H7 (cell line): ENCODE data around the gene STAMBPL1. TPM values are rescaled to one million over a fixed set of nuclear protein-coding genes. Genes with fewer than 3 reads are reported as not detected.

Experiments
- DNase-seq: peaks from one replicate; pipeline ENCODE4 v3.0.0; 2012
- H3K27me3 ChIP-seq: 2 replicates; pipeline ENCODE4 v1.6.0; 2011; ENCODE audit warnings: mild to moderate bottlenecking, low read length; ENCODE audit not compliant: control insufficient read depth, insufficient read depth
- H3K36me3 ChIP-seq: replicated peaks from 2 replicates; pipeline ENCODE4 v1.5.1; 2011; ENCODE audit warnings: low read length; ENCODE audit not compliant: control insufficient read depth, insufficient read depth
- H3K4me3 ChIP-seq: 2 replicates; pipeline ENCODE4 v1.5.1; 2011; ENCODE audit warnings: low read depth, mild to moderate bottlenecking, control low read depth, low read length, moderate library complexity; ENCODE audit not compliant: insufficient read depth
- total RNA-seq: library from RNA; depleted of rRNA; stranded (reverse); fragments of >200 nt; shearing (Covaris generic); gene quantifications from 2 replicates; pipeline ENCODE4 v1.2.3, GENCODE V29; 2014

STAMBPL1 gene
- total RNA-seq, 1 experiment from 2014 or later: 2.3 TPM

- no peaks in the 10 kb centered on the region; the same call in 1 of the 2 replicates for H3K27me3 ChIP-seq
- no peak for DNase-seq
- no peaks in the 10 kb centered on the region for H3K36me3 ChIP-seq
- no peak overlapping the region for H3K4me3 ChIP-seq
Measured at GRCh38 chr10:88843171-88843570, 36.9 kb upstream of the STAMBPL1 start.

GRCh38 chr10:88848499-88848898, 31.5 kb upstream of the STAMBPL1 start:
- Histone ChIP-seq H3K4me3 (no peak overlapping the region), H3K36me3 (no peaks in the 10 kb centered on the region), H3K27me3 (no peaks in the 10 kb centered on the region)
- no peak for DNase-seq

- no peak overlapping the region for H3K4me3 ChIP-seq
- DNase-seq: no peak
- H3K36me3 ChIP-seq: no peaks in the 10 kb centered on the region
- no peaks in the 10 kb centered on the region for H3K27me3 ChIP-seq
Measured at GRCh38 chr10:88849234-88849633, 30.8 kb upstream of the STAMBPL1 start.

GRCh38 chr10:88850712-88851111, 29.3 kb upstream of the STAMBPL1 start:
- Histone ChIP-seq H3K36me3 (no peaks in the 10 kb centered on the region), H3K27me3 (no peaks in the 10 kb centered on the region), H3K4me3 (no peak overlapping the region)
- no peak for DNase-seq

GRCh38 chr10:88851706-88852105, 28.3 kb upstream of the STAMBPL1 start, which contains the start of gene ANKRD22:
TSS of gene ANKRD22 (minus strand) at chr10:88851844. CDS start at chr10:88851607, 237 bp downstream.
- Histone ChIP-seq H3K4me3 (no peak within 1 kb of the TSS), H3K27me3 (no peaks in the 10 kb centered on the region), H3K36me3 (no peaks in the 10 kb centered on the region)
- DNase-seq: no peak

GRCh38 chr10:88852327-88852726, 27.7 kb upstream of the STAMBPL1 start:
- Histone ChIP-seq H3K36me3 (no peaks in the 10 kb centered on the region), H3K4me3 (no peak overlapping the region), H3K27me3 (no peaks in the 10 kb centered on the region)
- no peak for DNase-seq

GRCh38 chr10:88853155-88853881, 26.7 kb upstream of the STAMBPL1 start:
- H3K4me3 ChIP-seq: no peak overlapping the region
- no peaks in the 10 kb centered on the region for H3K27me3 ChIP-seq
- no peak for DNase-seq
- H3K36me3 ChIP-seq: no peaks in the 10 kb centered on the region

- DNase-seq: no peak
- no peaks in the 10 kb centered on the region for H3K27me3 ChIP-seq
- no peak overlapping the region for H3K4me3 ChIP-seq
- H3K36me3 ChIP-seq: no peaks in the 10 kb centered on the region
Measured at GRCh38 chr10:88854684-88855083, 25.4 kb upstream of the STAMBPL1 start.

- Histone ChIP-seq H3K27me3 (no peaks in the 10 kb centered on the region), H3K4me3 (no peak overlapping the region), H3K36me3 (no peaks in the 10 kb centered on the region)
- no peak for DNase-seq
Measured at GRCh38 chr10:88857831-88858230, 22.2 kb upstream of the STAMBPL1 start.

- H3K4me3 ChIP-seq: no peak overlapping the region
- H3K36me3 ChIP-seq: no peaks in the 10 kb centered on the region
- no peak for DNase-seq
- H3K27me3 ChIP-seq: no peaks in the 10 kb centered on the region
Measured at GRCh38 chr10:88858491-88858890, 21.6 kb upstream of the STAMBPL1 start.

GRCh38 chr10:88861036-88861435, 19.0 kb upstream of the STAMBPL1 start:
- no peak for DNase-seq
- H3K4me3 ChIP-seq: no peak overlapping the region
- H3K27me3 ChIP-seq: no peaks in the 10 kb centered on the region
- H3K36me3 ChIP-seq: no peaks in the 10 kb centered on the region

- no peak for DNase-seq
- H3K27me3 ChIP-seq: no peaks in the 10 kb centered on the region
- H3K4me3 ChIP-seq: no peak overlapping the region
- H3K36me3 ChIP-seq: no peaks in the 10 kb centered on the region
Measured at GRCh38 chr10:88865281-88865876, 14.7 kb upstream of the STAMBPL1 start.

- Histone ChIP-seq H3K27me3 (no peaks in the 10 kb centered on the region), H3K36me3 (no peaks in the 10 kb centered on the region), H3K4me3 (no peak overlapping the region)
- DNase-seq: no peak
Measured at GRCh38 chr10:88866454-88866853, 13.6 kb upstream of the STAMBPL1 start.

GRCh38 chr10:88870089-88870488, 10.0 kb upstream of the STAMBPL1 start:
- DNase-seq: no peak
- Histone ChIP-seq H3K27me3 (no peaks in the 10 kb centered on the region), H3K4me3 (no peak overlapping the region), H3K36me3 (no peaks in the 10 kb centered on the region)

- no peaks in the 10 kb centered on the region for H3K36me3 ChIP-seq
- DNase-seq: no peak
- H3K27me3 ChIP-seq: peaks cover 2% of the 10 kb centered on the region; the same call in 1 of the 2 replicates
- H3K4me3 ChIP-seq: no peak overlapping the region
Measured at GRCh38 chr10:88873757-88874156, 6.3 kb upstream of the STAMBPL1 start.
